GM12875 (cell line): ENCODE measurements around the gene SCN1A.

Source experiments
- H3K4me3 ChIP-seq: one replicate; pipeline ENCODE4 v1.5.1; 2011; ENCODE audit warnings: low read depth, low read length, control low read depth
- CTCF ChIP-seq: IDR thresholded peaks from 2 replicates; pipeline ENCODE4 v1.5.1; 2011; ENCODE audit warnings: low read depth, mild to moderate bottlenecking, control low read depth, inconsistent platforms, low read length, moderate library complexity, borderline replicate concordance; ENCODE audit not compliant: insufficient read depth

The SCN1A gene

GRCh38 chr2:166127217-166128155 lies at the start of gene SCN1A:
SCN1A (minus strand) TSS chr2:166128020; CDS start chr2:166073621, 54,399 bp downstream.
- H3K4me3 ChIP-seq, result no peak within 1 kb of the TSS
- peak; percentile 40 for TF ChIP-seq CTCF

DNA sequence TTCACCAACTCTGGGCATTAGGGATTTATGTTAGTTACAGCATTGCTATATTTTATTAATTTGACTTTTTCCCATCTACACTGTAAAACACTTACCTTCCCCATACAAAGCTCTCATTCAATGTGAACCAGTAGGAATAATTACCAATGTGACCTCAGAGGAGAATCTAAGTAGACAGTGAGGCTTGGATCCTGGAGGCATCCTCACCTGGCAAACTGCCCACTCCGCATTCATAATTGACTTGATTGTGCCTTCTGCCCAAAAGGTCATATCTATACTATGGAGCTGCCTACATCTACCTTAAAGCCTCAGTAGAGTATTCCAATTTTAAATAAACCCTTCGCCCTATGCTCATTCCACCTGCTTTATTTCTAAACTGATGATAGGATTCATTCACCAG lies 45.4 kb upstream of the SCN1A start:
- TF ChIP-seq CTCF, result no peak

GRCh38 chr2:166171216-166171615 lies 43.4 kb upstream of the SCN1A start:
- no peak overlapping the region for H3K4me3 ChIP-seq
- TF ChIP-seq CTCF, result no peak

More for the DNA sequence above, 45.4 kb upstream of the SCN1A start:
- no peak overlapping the region for H3K4me3 ChIP-seq

DNA sequence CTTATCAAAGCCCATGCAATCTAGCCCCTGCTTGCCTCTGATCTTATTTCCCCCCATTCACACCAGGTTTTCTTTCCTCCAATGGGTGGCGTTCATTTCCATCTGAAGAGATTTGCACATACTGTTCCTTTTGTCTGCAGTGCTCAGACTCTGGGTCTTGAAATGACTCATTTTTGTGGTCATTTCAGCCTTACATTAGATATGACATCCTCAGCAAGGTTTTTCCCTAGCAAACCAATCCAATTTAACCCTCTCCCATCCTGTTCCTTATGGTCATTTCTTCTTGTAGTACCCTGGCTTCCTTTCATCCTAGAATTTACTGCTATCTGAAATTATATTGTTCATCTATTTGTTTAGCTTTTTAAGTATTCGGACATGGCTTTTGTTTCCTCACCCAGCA lies 42.5 kb upstream of the SCN1A start:
- TF ChIP-seq CTCF, result no peak
- H3K4me3 ChIP-seq, result no peak overlapping the region

DNA sequence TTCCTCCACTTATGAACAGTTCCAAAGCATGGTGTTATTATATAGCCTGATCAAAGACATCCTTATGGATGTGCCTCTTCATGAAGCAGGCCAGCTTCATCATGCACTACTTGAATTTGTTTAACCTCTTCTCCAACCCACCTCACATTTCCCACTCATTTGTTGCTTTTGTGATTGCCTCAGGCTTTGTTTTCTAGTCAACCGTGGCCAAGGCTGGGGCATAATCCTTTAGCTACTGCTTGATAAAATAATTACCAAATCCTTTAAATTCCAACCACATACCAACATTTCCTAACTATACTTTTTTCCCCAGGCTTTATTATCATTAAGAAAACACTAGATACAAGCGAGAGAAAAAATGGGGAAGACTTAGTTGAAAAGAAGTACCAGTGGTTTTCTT lies 39.6 kb upstream of the SCN1A start:
- no peak overlapping the region for H3K4me3 ChIP-seq
- no peak for TF ChIP-seq CTCF

DNA sequence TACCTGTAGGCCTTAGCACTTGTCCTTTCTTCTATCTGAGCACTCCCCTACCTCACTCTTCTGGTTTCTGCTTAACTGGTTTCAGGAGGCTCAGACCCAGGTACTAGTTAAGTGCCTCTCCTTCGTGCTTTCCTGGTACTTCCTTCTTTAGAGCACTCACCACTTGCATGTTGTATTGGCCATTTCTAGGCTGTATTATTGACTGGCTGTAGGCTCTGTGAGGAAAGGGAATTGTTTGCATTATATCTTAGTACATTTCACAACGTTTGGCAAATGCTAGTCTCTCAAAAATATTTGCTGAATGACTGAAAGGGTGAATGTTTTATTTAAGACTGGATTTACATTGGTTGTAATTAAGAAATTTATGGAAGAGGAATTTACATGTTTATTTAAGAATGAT lies 36.0 kb upstream of the SCN1A start:
- H3K4me3 ChIP-seq, result no peak overlapping the region
- TF ChIP-seq CTCF, result no peak

GRCh38 chr2:166158546-166158945 lies 30.7 kb upstream of the SCN1A start:
- no peak for TF ChIP-seq CTCF
- H3K4me3 ChIP-seq, result no peak overlapping the region
